H1 (cell line): ENCODE measurements around the gene LUM. TPM values are rescaled to one million over a fixed set of nuclear protein-coding genes. Genes with fewer than 3 reads are reported as not detected.

Experiments
- CTCF ChIA-PET: fragments of 300-600 bp; sonication (Branson Sonifier 250); formaldehyde crosslinking; loops from one replicate; lab custom pipeline; 2021; ENCODE audit not compliant: partially characterized antibody; lab: Charles Lee
- POLR2A ChIA-PET: fragments of 300-600 bp; sonication (Branson Sonifier 250); formaldehyde crosslinking; loops from one replicate; lab custom pipeline; 2021; ENCODE audit warnings: inconsistent platforms; ENCODE audit not compliant: partially characterized antibody; lab: Charles Lee
- DNase-seq, 2 experiments: peaks; one replicate each; pipeline versions ENCODE4 v3.0.0 to v3.0.0-alpha.2; 2010 to 2022; ENCODE audit warnings: low spot score in 2 of 2, low read depth in 1 of 2, mixed read lengths in 1 of 2
- FAIRE-seq: peaks from 2 replicates; lab custom pipeline; 2011; peaks lifted over from hg19 to GRCh38; lab: Jason Lieb, UNC
- H2AFZ ChIP-seq: 2 replicates; pipeline ENCODE4 v1.8.1; 2012; ENCODE audit warnings: low read length, inconsistent platforms
- H2AK5ac ChIP-seq: 2 replicates; pipeline ENCODE4 v1.6.1; 2013; ENCODE audit warnings: low read depth, low read length
- H2BK120ac ChIP-seq: replicated peaks from 2 replicates; pipeline ENCODE3; 2013; ENCODE audit warnings: low read depth, low read length, inconsistent platforms
- H2BK12ac ChIP-seq: 2 replicates; pipeline ENCODE4 v1.6.1; 2013; ENCODE audit warnings: low read depth, low read length
- H2BK15ac ChIP-seq: 2 replicates; pipeline ENCODE4 v1.6.1; 2013; ENCODE audit warnings: low read length
- H2BK20ac ChIP-seq: 2 replicates; pipeline ENCODE4 v1.6.1; 2013; ENCODE audit warnings: low read length
- H2BK5ac ChIP-seq: 2 replicates; pipeline ENCODE4 v1.6.1; 2013; ENCODE audit warnings: low read depth, low read length
- H3K14ac ChIP-seq: 2 replicates; pipeline ENCODE4 v1.6.1; 2013; ENCODE audit warnings: inconsistent platforms; ENCODE audit not compliant: insufficient read length
- H3K18ac ChIP-seq: 2 replicates; pipeline ENCODE4 v1.6.1; 2013; ENCODE audit warnings: low read length; ENCODE audit errors: extremely low read depth
- H3K23ac ChIP-seq: 2 replicates; pipeline ENCODE4 v1.6.1; 2013; ENCODE audit warnings: inconsistent platforms; ENCODE audit not compliant: insufficient read length
- H3K23me2 ChIP-seq: 2 replicates; pipeline ENCODE4 v1.6.1; 2013; ENCODE audit warnings: low read depth, low read length
- H3K27ac ChIP-seq: 2 replicates; pipeline ENCODE4 v1.6.1; 2011; ENCODE audit warnings: low read depth, low read length, inconsistent platforms
- H3K27me3 ChIP-seq, 4 experiments: replicated peaks in 1 of 4; 1 replicate in 1 of 4; 2 replicates in 3 of 4; pipeline versions ENCODE4 v1.6.1 to v1.8.1; 2011 to 2013; ENCODE audit warnings: low read length in 3 of 4, mild to moderate bottlenecking in 3 of 4, inconsistent platforms in 2 of 4, mixed read lengths in 2 of 4, moderate library complexity in 1 of 4; ENCODE audit not compliant: control insufficient read depth in 3 of 4, insufficient read depth in 3 of 4; ENCODE audit errors: extremely low read depth in 1 of 4
- H3K36me3 ChIP-seq, 4 experiments: 2 replicates each; pipeline versions ENCODE4 v1.6.1 to v1.8.1; 2011 to 2013; ENCODE audit warnings: mild to moderate bottlenecking in 4 of 4, low read length in 3 of 4, moderate library complexity in 2 of 4, control low read depth in 1 of 4, inconsistent platforms in 1 of 4; ENCODE audit not compliant: insufficient read depth in 4 of 4, control insufficient read depth in 2 of 4
- H3K4ac ChIP-seq: replicated peaks from 2 replicates; pipeline ENCODE3; 2013; ENCODE audit warnings: low read length, low read depth, mixed read lengths, inconsistent platforms; ENCODE audit not compliant: insufficient read length
- H3K4me1 ChIP-seq, 4 experiments: replicated peaks in 1 of 4; 1 replicate in 1 of 4; 2 replicates in 3 of 4; pipeline versions ENCODE4 v1.6.1 to v1.8.1; 2011 to 2013; ENCODE audit warnings: low read length in 3 of 4, inconsistent platforms in 2 of 4, mixed read lengths in 1 of 4; ENCODE audit not compliant: insufficient read depth in 4 of 4, control insufficient read depth in 3 of 4
- H3K4me2 ChIP-seq, 2 experiments: 2 replicates each; pipeline versions ENCODE4 v1.6.1 to v1.8.1; 2011 to 2013; ENCODE audit warnings: low read depth in 2 of 2, low read length in 2 of 2, control low read depth in 1 of 2, inconsistent platforms in 1 of 2, mild to moderate bottlenecking in 1 of 2; ENCODE audit not compliant: insufficient read depth in 1 of 2
- H3K4me3 ChIP-seq, 4 experiments: fragments of 200-600, 300-600 bp in 1 of 4; sonication (generic), shearing (Covaris generic), sonication (Bioruptor Twin) in 1 of 4; 2 replicates each; pipeline versions ENCODE4 v1.5.1 to v1.8.1; 2011 to 2016; ENCODE audit warnings: low read length in 4 of 4, low read depth in 3 of 4, control low read depth in 2 of 4, inconsistent platforms in 2 of 4, mild to moderate bottlenecking in 2 of 4, mixed read lengths in 1 of 4, moderate library complexity in 1 of 4; ENCODE audit not compliant: insufficient read depth in 2 of 4; ENCODE audit errors: extremely low read depth in 1 of 4
- H3K56ac ChIP-seq: replicated peaks from 2 replicates; pipeline ENCODE3; 2013; ENCODE audit warnings: low read depth, mild to moderate bottlenecking, mixed read lengths, low read length, inconsistent platforms; ENCODE audit not compliant: insufficient read length
- H3K79me1 ChIP-seq: 2 replicates; pipeline ENCODE4 v1.6.1; 2013; ENCODE audit warnings: low read depth, low read length, control low read depth
- H3K79me2 ChIP-seq, 2 experiments: 2 replicates each; pipeline versions ENCODE4 v1.6.1 to v1.8.1; 2012 to 2013; ENCODE audit warnings: low read length in 2 of 2, mild to moderate bottlenecking in 2 of 2, inconsistent platforms in 1 of 2; ENCODE audit not compliant: insufficient read depth in 2 of 2, control insufficient read depth in 1 of 2
- H3K9ac ChIP-seq, 4 experiments: replicated peaks in 1 of 4; 1 replicate in 1 of 4; 2 replicates in 3 of 4; pipeline versions ENCODE4 v1.6.1 to v1.8.1; 2011 to 2013; ENCODE audit warnings: low read depth in 3 of 4, low read length in 3 of 4, control low read depth in 2 of 4, mild to moderate bottlenecking in 2 of 4, moderate library complexity in 2 of 4, inconsistent platforms in 1 of 4; ENCODE audit errors: extremely low read depth in 1 of 4
- H3K9me3 ChIP-seq, 2 experiments: 2 replicates each; pipeline versions ENCODE4 v1.6.1 to v1.8.1; 2012 to 2013; ENCODE audit warnings: mild to moderate bottlenecking in 2 of 2, moderate library complexity in 2 of 2, control low read depth in 1 of 2, inconsistent platforms in 1 of 2, low read depth in 1 of 2, low read length in 1 of 2, mixed read lengths in 1 of 2; ENCODE audit not compliant: insufficient read depth in 2 of 2
- H4K20me1 ChIP-seq, 2 experiments: replicated peaks in 1 of 2; 2 replicates each; pipeline versions ENCODE3 to v1.8.1; 2011 to 2013; ENCODE audit warnings: inconsistent platforms in 2 of 2, low read length in 2 of 2, mild to moderate bottlenecking in 1 of 2; ENCODE audit not compliant: insufficient read depth in 2 of 2, control insufficient read depth in 1 of 2
- H4K5ac ChIP-seq: 2 replicates; pipeline ENCODE4 v1.6.1; 2013; ENCODE audit warnings: low read length, low read depth, mixed read lengths, inconsistent platforms; ENCODE audit not compliant: insufficient read length
- H4K8ac ChIP-seq: 2 replicates; pipeline ENCODE4 v1.8.0; 2013; ENCODE audit warnings: mild to moderate bottlenecking, moderate library complexity, low read length, inconsistent platforms; ENCODE audit not compliant: insufficient read depth; ENCODE audit errors: extremely low read depth
- H4K91ac ChIP-seq: replicated peaks from 2 replicates; pipeline ENCODE3; 2013; ENCODE audit warnings: low read length, mixed read lengths, inconsistent platforms; ENCODE audit not compliant: insufficient read length
- BACH1 ChIP-seq: IDR thresholded peaks from 2 replicates; pipeline ENCODE4 v1.6.1; 2012; ENCODE audit warnings: low read length, improper control_type of control experiment
- BCL11A ChIP-seq, 2 experiments: IDR thresholded peaks; one replicate each; pipeline ENCODE4 v1.6.1; 2011; ENCODE audit warnings: low read depth in 2 of 2, low read length in 2 of 2, mild to moderate bottlenecking in 2 of 2
- GABPA ChIP-seq: IDR thresholded peaks from 2 replicates; pipeline ENCODE4 v1.6.1; 2011; ENCODE audit warnings: mild to moderate bottlenecking, low read length, moderate library complexity, borderline replicate concordance; ENCODE audit not compliant: insufficient read depth
- JUN ChIP-seq: IDR thresholded peaks from 2 replicates; pipeline ENCODE4 v1.6.1; 2011; ENCODE audit warnings: low read depth, mild to moderate bottlenecking, improper control_type of control experiment, low read length
- KDM4A ChIP-seq: IDR thresholded peaks from one replicate; pipeline ENCODE4 v1.7.1; 2012; ENCODE audit warnings: low read depth, mild to moderate bottlenecking, moderate library complexity, low read length, inconsistent platforms; ENCODE audit not compliant: severe bottlenecking
- NRF1 ChIP-seq: IDR thresholded peaks from 2 replicates; pipeline ENCODE4 v1.6.1; 2011; ENCODE audit warnings: mild to moderate bottlenecking, low read depth, low read length, improper control_type of control experiment
- RFX5 ChIP-seq: IDR thresholded peaks from 2 replicates; pipeline ENCODE4 v1.6.1; 2011; ENCODE audit warnings: low read depth, low read length, improper control_type of control experiment, borderline replicate concordance
- TAF1 ChIP-seq: IDR thresholded peaks from 2 replicates; pipeline ENCODE4 v1.6.1; 2011; ENCODE audit warnings: mild to moderate bottlenecking, low read depth, low read length
- TAF7 ChIP-seq: optimal IDR thresholded peaks from 2 replicates; pipeline ENCODE3; 2011; ENCODE audit warnings: low read depth, mild to moderate bottlenecking, inconsistent platforms, low read length, moderate library complexity, borderline replicate concordance
- USF2 ChIP-seq: IDR thresholded peaks from 2 replicates; pipeline ENCODE4 v1.6.1; 2011; ENCODE audit warnings: low read length, improper control_type of control experiment
- WGBS, 2 experiments: shearing (Covaris generic) in 1 of 2; methylation state at CpG; one replicate each; pipeline versions ENCODE4 v1.1.6 to v1.1.7; 2013 to 2015; ENCODE audit warnings: low lambda C conversion rate in 2 of 2, mixed read lengths in 2 of 2, inconsistent platforms in 1 of 2, low coverage in 1 of 2, missing lambda C conversion rate in 1 of 2; ENCODE audit not compliant: insufficient replicate concordance in 2 of 2, insufficient coverage in 1 of 2, insufficient read length in 1 of 2; ENCODE audit errors: extremely low coverage in 1 of 2, missing lambda C conversion rate in 1 of 2; 5-methylcytosine and 5-hydroxymethylcytosine counted together
- polyA plus RNA-seq, 7 experiments: library from polyadenylated mRNA; depleted of rRNA in 3 of 7; stranded (reverse) in 5 of 7; unstranded in 2 of 7; fragments of >200 nt in 5 of 7; fragments of 200-250 nt in 2 of 7; gene quantifications; 1 replicate in 5 of 7; 2 replicates in 1 of 7; 4 replicates in 1 of 7; pipeline versions ENCODE4 v1.2.1 to v1.2.3, GENCODE V29; 2011 to 2013; ENCODE audit warnings: missing spikeins in 2 of 7, mixed read lengths in 2 of 7
- total RNA-seq: library from RNA; stranded (reverse); fragmentation: NEBNext Ultra II Directional; extraction: Animal tissue kit (Norgen Biotek cat#: 25700); gene quantifications from 2 replicates; pipeline ENCODE4 v1.2.1, GENCODE V29; 2021

The LUM gene
- total and polyA plus RNA-seq, 2 of the 8 experiments (the other 6 are each of a cell fraction or from before 2014, with no cell fraction given), result not detected

DNA sequence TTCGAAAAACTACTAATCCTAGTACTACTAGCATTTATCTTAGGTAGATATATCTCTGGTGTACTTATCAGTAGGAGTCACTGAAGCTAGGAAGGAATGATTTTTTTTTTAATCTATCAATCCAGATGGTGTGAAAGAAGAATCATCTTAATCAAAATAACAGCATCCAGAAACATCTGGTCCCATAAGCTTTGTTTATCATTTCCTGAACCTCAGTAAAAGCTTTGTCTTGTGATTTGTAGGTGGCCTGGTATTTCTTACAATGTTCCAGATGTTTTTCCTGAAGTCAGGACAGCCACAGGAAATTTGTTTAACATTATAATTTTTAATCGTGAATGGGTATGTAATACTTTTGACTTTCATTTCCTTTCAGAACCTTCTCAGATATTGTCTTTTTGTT lies 28.0 kb upstream of the LUM start:
- H4K20me1 ChIP-seq, result no peaks in the 10 kb centered on the region
- no peak overlapping the region for H2BK120ac ChIP-seq
- CTCF ChIA-PET, result interaction anchor here (1.1 to 2.6 kb wide), 2 partner anchors 15 to 31 kb away, joined by 3 to 10 read pairs; no protein-coding TSS in a partner anchor
- H2AK5ac ChIP-seq, result no peak overlapping the region
- H3K27me3 ChIP-seq, result no peaks in the 10 kb centered on the region
- H3K56ac ChIP-seq, result no peak overlapping the region
- H3K4me2 ChIP-seq, result no peak overlapping the region
- no peak overlapping the region for H4K8ac ChIP-seq
- FAIRE-seq (no peak), DNase-seq (no peak)
- H2AFZ ChIP-seq, result no peak overlapping the region
- no peaks in the 10 kb centered on the region for H3K4me1 ChIP-seq
- no peak overlapping the region for H3K9ac ChIP-seq
- WGBS, 2 experiments, result 91% methylated on average over 2 of the region's 2 CpGs; no CpG with 5 or more reads in 1 of the 2 experiments
- H2BK20ac ChIP-seq, result no peak overlapping the region
- no peak overlapping the region for H3K4ac ChIP-seq
- H3K4me3 ChIP-seq, result no peak overlapping the region
- no peak overlapping the region for H3K23ac ChIP-seq
- H4K5ac ChIP-seq, result no peak overlapping the region
- TF ChIP-seq RFX5 (no peak), BCL11A (IDR thresholded peaks at IDR 0.05; ENCODE audit: low read depth in 2 of 2, low read length in 2 of 2) (no peak), NRF1 (no peak), GABPA (no peak), USF2 (no peak), JUN (no peak), KDM4A (no peak), BACH1 (no peak), TAF1 (no peak), TAF7 (no peak)
- H3K9me3 ChIP-seq, result no peaks in the 10 kb centered on the region
- H2BK5ac ChIP-seq, result no peak overlapping the region
- no peak overlapping the region for H4K91ac ChIP-seq
- H3K36me3 ChIP-seq, result no peaks in the 10 kb centered on the region
- H3K27ac ChIP-seq, result no peak overlapping the region
- H3K18ac ChIP-seq, result no peak overlapping the region
- POLR2A ChIA-PET, result no interaction called here
- H2BK15ac ChIP-seq, result no peak overlapping the region
- no peak overlapping the region for H3K14ac ChIP-seq
- H2BK12ac ChIP-seq, result no peak overlapping the region
- no peaks in the 10 kb centered on the region for H3K79me1 ChIP-seq
- no peaks in the 10 kb centered on the region for H3K23me2 ChIP-seq
- H3K79me2 ChIP-seq, result no peaks in the 10 kb centered on the region
